ENCODE results near the gene GRIN3B.

GRIN3B gene

GRCh38 chr19:991174-991931, 8.9 kb upstream of the GRIN3B start:
- DNase-seq (ENCODE audit: low spot score) = peak; percentile 76

DNA sequence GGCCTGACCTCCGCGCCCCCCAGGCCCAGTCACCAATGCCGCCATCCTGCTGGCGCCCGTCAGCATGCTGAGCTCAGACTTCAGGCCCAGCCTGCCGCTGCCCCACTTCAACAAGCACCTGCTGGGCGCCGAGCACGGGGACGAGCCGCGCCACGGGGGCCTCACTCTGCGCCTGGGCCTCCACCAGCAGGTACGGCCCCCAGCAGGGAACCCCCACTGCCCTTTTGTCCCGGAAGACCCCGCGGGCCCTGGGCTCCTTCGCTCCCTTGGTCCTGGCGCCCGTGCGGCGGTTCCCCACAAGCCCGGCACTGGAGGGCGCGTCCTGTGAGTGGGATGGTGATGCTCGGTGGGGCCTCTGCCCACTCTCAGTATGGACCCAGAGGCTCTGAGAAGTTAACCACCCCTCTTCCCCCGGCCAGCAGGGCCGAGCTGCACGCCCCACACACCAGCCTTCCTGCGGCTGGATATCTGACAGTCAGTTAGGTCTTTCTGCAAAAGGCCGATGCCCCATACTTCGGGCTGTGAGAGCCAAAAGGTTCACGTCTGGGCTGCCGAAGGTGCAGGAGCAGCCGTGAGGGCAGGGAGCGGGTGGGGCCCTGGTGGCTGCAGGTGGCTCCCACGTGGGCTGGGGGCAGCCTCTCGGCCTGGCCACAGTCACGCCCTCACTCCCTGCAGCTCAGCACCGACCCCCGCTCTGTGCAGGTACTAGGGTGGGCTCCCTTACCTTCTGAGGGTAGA, 8.1 kb upstream of the GRIN3B start:
- DNase-seq (ENCODE audit: low spot score) = no peak

GRCh38 chr19:992670-993055, 7.6 kb upstream of the GRIN3B start:
- no peak for DNase-seq (ENCODE audit: low spot score)

DNA sequence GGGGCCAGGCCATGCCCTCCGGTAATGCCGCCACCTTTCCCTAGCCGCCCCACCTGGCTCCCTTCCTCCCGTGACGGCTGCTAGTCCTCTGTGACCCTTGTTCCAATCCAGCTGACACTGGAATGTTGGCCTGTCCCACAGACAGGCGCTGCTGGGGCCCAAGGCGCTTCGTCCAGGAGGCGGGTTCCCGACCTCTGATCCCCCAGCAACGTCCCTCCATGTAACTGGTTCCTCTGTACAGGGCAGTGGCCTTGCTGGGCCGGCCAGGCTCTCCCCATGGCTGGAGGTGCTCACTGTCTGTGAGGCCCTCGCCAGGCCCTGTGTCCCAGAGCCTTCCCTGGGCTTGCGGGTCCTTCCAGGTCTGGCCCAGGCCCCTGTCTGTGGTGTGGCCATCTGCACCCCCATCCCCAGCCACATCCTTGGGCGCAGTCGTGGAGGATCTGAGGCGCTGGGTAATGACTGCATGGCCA, 6.8 kb upstream of the GRIN3B start:
- DNase-seq (ENCODE audit: low spot score) = no peak

GRCh38 chr19:993831-994393, 6.3 kb upstream of the GRIN3B start:
- no peak for DNase-seq (ENCODE audit: low spot score)

GRCh38 chr19:994516-994915, 5.7 kb upstream of the GRIN3B start:
- no peak for DNase-seq (ENCODE audit: low spot score)

GRCh38 chr19:995051-995827, 5.0 kb upstream of the GRIN3B start:
- no peak for DNase-seq (ENCODE audit: low spot score)

- DNase-seq (ENCODE audit: low spot score) = peak; percentile 70
Measured at GRCh38 chr19:996051-996838, 4.0 kb upstream of the GRIN3B start.

DNA sequence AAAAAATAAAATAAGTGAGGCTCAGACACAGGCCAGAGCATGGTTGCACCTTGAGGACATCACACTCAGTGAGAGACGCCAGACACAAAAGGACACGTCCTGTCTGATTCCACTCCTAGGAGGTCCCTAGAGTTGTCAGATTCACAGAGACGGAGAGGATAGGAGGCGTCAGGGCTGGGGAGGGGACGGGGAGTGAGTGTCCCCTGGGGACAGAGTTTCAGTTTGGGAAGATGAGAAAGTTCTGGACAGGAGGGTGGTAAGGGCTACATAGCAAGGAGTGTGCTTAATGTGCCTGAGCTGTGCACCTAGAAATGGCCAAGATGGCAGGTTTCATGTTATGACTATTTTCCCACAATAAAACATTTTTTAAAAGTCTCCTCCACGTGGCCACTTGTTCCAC, 2.2 kb upstream of the GRIN3B start:
- DNase-seq (ENCODE audit: low spot score) = no peak

DNA sequence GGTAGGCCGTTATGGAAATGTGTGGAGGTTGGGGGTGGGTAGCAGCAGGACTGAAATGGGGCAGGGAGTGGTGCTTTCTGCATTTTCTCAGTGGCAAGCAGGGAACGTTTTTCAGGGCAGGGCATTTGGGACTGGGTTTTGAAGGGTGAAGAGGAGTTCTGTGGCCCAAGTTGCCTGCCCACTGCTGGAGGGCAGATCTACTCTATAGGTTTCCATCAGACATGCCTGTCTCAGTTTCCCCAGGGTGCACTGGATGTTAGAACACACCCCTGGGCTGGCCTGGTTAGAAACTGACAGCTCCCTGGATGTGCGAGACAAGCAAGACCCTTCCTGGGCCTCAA, 870 bp upstream of the GRIN3B start:
- no peak for DNase-seq (ENCODE audit: low spot score)

DNA sequence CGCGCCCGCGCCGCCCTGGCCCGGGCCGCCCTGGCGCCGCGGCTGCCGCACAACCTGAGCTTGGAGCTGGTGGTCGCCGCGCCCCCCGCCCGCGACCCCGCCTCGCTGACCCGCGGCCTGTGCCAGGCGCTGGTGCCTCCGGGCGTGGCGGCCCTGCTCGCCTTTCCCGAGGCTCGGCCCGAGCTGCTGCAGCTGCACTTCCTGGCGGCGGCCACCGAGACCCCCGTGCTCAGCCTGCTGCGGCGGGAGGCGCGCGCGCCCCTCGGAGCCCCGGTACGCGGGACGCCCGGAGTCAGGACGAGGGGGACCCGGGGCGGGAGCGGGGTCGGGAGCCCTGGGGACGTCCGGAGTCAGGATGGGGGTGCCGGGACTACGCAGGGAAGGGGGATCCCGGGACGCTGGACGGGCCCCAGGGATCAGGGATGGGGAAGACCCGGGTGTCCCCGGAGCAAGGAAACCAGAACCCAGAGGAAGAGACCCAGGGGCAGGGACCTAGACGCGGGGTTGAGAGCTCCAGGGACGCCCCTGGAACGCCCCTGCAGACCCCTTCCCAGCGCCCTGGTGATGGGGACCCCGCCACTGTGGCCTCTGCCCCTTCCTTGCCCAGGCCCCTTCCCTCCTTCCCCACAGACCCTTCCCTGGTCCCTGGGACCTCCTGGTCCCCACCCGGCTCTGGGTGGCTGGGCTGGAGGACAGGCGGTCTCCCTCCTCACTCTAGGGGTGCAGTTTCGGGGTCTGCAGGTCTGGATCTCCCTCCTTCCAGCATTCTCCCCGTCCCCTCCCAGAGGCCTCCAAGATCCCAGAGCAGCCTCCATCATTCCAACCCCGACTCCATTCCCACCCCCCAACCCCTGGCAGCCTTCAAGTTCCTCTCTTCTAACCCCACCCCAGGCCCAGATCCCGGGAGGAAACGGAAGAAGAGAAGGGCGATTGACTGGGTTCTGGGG, 645 bp downstream of the GRIN3B start:
- no peak for DNase-seq (ENCODE audit: low spot score)

DNA sequence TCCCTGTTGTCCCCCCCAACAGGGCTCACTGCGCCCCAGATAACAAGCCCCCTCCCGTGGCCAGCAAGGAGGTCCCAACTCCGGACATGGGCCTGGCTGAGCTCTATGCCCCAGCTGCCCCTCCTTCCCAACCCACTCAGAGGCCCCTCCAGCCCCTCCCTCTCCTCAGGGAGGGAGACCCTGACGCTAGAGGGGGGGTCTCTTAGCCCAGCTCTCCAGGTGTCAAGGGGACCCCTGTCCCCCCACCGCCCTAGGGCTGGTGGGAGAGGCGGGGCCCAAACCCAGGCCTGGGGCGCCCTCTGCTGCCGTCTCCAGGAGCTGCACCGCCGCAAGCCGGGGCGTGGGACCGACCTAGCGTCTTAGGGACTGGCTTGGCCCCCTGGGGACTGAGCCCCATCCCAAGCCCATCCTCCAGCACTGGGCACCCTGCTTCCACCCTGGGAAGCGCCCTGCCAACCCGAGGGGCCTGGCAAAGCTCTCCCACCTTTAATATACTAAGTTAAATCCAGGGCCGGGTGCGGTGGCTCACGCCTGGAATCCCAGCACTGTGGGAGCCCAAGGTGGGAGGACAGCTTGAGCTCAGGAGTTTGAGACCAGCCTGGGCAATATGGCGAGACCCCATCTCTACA, 1.4 kb downstream of the GRIN3B start:
- peak; percentile 90 for DNase-seq (ENCODE audit: low spot score)

GRCh38 chr19:1002600-1002999, 2.4 kb downstream of the GRIN3B start:
- DNase-seq (ENCODE audit: low spot score) = no peak

GRCh38 chr19:1003283-1003682, 3.1 kb downstream of the GRIN3B start:
- DNase-seq (ENCODE audit: low spot score) = no peak

- no peak for DNase-seq (ENCODE audit: low spot score)
Measured at GRCh38 chr19:1004204-1004802, 4.1 kb downstream of the GRIN3B start.

DNA sequence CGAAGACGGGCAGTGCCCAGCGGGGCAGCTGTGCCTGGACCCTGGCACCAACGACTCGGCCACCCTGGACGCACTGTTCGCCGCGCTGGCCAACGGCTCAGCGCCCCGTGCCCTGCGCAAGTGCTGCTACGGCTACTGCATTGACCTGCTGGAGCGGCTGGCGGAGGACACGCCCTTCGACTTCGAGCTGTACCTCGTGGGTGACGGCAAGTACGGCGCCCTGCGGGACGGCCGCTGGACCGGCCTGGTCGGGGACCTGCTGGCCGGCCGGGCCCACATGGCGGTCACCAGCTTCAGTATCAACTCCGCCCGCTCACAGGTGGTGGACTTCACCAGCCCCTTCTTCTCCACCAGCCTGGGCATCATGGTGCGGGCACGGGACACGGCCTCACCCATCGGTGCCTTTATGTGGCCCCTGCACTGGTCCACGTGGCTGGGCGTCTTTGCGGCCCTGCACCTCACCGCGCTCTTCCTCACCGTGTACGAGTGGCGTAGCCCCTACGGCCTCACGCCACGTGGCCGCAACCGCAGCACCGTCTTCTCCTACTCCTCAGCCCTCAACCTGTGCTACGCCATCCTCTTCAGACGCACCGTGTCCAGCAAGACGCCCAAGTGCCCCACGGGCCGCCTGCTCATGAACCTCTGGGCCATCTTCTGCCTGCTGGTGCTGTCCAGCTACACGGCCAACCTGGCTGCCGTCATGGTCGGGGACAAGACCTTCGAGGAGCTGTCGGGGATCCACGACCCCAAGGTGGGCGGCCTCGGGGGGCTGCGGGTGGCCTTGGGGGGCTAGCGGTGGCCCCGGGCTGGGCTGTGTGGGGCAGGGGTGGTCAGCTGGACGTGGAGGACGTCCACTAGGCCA, 4.8 kb downstream of the GRIN3B start:
- no peak for DNase-seq (ENCODE audit: low spot score)

DNA sequence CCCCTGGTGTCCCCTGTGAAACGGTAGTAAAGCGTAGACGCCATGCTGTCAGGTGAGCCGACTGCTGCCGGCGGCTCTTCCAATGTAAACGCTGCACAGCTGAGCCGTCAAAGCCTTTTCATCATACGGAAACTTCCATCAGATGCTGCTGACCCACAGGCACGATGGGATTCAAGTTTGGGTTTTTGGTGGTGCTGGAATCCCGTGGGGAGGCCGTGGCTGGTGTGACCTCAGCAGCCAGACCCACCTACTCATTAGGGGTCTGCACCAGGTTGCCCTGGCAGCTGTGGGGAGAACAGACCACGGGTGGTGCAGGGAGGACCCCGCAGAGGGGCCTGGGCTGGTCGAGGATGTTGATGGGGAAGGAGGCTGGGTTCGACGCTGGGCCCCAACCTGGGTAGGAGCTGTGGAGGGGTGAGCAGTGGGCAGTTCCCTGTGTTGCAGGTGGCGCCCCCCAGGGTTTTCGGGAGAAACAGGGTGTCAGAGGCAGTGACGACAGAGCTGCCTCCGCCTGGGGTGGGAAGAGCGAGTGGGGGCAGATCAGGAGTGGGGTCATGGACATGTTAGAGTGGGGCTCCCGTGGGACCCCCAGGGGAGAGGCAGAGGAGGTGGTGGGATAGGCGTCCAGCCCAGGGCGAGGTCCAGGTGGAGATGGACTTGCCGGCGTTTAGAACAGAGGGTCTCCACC, 6.6 kb downstream of the GRIN3B start:
- DNase-seq (ENCODE audit: low spot score) = no peak

Data from D341Med (cell line).